Esophagus (tissue), 2 donors: Measurements from ENCODE around the gene BAHD1. TPM values are rescaled to one million over a fixed set of nuclear protein-coding genes. Genes with fewer than 3 reads are reported as not detected.

ENCODE experiments used
- H3K27ac ChIP-seq, 2 donors: one replicate each; pipeline ENCODE4 v1.5.1; 2013; ENCODE audit warnings: low read depth in 2 of 2, mild to moderate bottlenecking in 2 of 2, inconsistent platforms in 1 of 2, low read length in 1 of 2, moderate library complexity in 1 of 2
- H3K27me3 ChIP-seq, 2 donors: one replicate each; pipeline ENCODE4 v1.6.1; 2013; ENCODE audit warnings: low read length in 2 of 2, control low read depth in 1 of 2, mild to moderate bottlenecking in 1 of 2; ENCODE audit not compliant: insufficient read depth in 2 of 2, control insufficient read depth in 1 of 2
- H3K36me3 ChIP-seq, 2 donors: one replicate each; pipeline ENCODE4 v1.6.1; 2013; ENCODE audit warnings: low read length in 1 of 2; ENCODE audit not compliant: control insufficient read depth in 2 of 2, insufficient read depth in 2 of 2
- H3K4me1 ChIP-seq, 2 donors: one replicate each; pipeline ENCODE4 v1.6.1; 2013; ENCODE audit warnings: low read length in 1 of 2; ENCODE audit not compliant: control insufficient read depth in 2 of 2, insufficient read depth in 2 of 2
- H3K4me3 ChIP-seq, 2 donors: one replicate each; pipeline ENCODE4 v1.5.1; 2013; ENCODE audit warnings: low read length in 2 of 2, mild to moderate bottlenecking in 2 of 2, low read depth in 1 of 2, moderate library complexity in 1 of 2
- H3K9me3 ChIP-seq, 2 donors: one replicate each; pipeline ENCODE4 v1.6.1; 2013; ENCODE audit warnings: mild to moderate bottlenecking in 2 of 2, low read depth in 1 of 2, low read length in 1 of 2, moderate library complexity in 1 of 2; ENCODE audit not compliant: control insufficient read depth in 2 of 2, insufficient read depth in 1 of 2
- WGBS, 2 donors: extraction: QIAGEN DNeasy Blood & Tissue Kit; methylation state at CpG; one replicate each; pipeline ENCODE4 v1.1.7; 2013; 5-methylcytosine and 5-hydroxymethylcytosine counted together
- polyA plus RNA-seq, 2 donors: library from polyadenylated mRNA; stranded (reverse); fragments of 200-250 nt; gene quantifications; one replicate each; pipeline ENCODE4 v1.2.3, GENCODE V29; 2013
- donor health status: healthy with polysubstance abuse.
- donor health status: Bipolar disorder and iron deficiency.

The BAHD1 gene
- polyA plus RNA-seq, 2 donors: 6.7 to 8.1 TPM

DNA sequence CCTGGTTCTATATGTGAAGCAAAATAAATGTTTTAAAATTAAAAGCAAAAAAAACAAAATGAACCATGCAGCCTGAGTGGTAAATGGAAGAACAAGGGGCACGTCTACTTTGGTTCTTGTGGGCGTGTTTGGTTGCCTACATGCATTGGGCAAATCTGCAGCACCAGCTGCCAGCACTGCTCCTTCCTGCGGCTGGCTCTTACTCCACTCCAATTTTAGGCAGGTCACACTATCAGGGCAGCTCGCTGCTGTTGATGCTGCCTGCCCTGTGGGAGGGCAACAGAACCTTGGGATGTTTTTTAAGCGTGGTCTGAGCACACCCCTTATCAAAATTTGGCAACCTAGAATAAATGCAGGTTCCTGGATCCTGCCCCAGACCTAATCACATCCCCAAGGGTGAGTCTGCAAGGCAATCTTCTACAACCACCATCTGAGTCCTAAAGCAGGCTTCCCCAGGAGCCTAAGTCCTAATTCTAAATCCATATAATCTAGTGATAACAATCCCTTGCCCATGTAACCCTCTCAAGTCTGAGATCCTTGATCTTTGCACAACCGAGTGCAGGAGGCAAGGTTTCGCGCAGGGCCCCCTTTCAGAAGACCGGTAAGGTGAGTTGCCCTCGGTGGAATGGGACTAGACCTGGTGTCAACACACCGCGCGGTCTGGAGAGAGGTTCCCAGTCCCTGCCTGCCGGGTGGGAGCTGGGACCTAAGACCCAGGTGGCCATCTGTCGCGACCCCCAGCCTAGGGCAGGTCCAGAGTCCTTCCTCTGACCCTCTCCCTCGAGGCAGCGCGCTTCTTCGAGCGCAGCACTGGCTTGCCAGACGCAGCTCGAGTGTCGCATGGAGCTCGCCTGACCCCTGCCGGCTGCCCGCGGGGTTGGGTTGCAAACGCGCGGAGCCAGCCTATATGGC, 19.3 kb upstream of the BAHD1 start:
- WGBS, 2 donors: 9 to 12% methylated on average over 31 of the region's 31 CpGs
- Histone ChIP-seq H3K9me3 (no peaks in the 10 kb centered on the region), H3K27me3 (no peaks in the 10 kb centered on the region), H3K27ac (no peak overlapping the region), H3K36me3 (no peaks in the 10 kb centered on the region), H3K4me1 (peaks cover 0 to 12% of the 10 kb centered on the region in 2 donors), H3K4me3 (no peak overlapping the region)

DNA sequence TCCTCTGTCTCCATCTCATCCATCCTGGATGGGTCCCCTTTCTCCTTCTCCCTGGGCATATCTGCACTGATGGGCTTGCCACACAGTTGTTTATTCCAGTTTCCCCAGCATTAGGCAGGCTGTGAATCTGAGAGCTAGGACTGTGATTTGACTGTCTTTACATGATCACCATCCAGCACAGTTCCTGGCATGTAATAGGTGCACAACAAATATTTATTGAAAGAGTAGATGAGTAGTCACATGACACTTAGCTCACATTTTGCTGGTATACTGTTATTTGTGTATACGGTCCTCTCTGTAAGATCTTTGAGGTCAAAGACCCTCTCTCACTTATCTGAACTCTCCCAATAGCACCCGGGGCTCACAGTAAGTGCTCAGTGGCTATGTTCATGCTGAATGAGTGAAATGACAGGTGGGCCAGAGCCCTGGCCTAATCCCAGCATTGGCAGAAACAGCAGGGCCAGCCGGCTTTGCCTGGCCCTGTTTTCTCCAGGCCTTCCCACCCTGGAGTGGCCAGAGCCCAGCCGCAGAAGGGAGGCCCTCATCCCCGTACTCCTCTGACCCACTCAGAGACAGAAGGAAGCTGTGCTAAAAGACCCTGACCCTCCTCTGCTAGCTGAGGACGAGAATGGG, 16.2 kb upstream of the BAHD1 start:
- WGBS, 2 donors: 85 to 92% methylated on average over 6 of the region's 6 CpGs
- peaks cover 0 to 12% of the 10 kb centered on the region in 2 donors for H3K4me1 ChIP-seq
- H3K27ac ChIP-seq: no peak overlapping the region
- H3K4me3 ChIP-seq: no peak overlapping the region
- no peaks in the 10 kb centered on the region for H3K27me3 ChIP-seq
- no peaks in the 10 kb centered on the region for H3K9me3 ChIP-seq
- no peaks in the 10 kb centered on the region for H3K36me3 ChIP-seq

DNA sequence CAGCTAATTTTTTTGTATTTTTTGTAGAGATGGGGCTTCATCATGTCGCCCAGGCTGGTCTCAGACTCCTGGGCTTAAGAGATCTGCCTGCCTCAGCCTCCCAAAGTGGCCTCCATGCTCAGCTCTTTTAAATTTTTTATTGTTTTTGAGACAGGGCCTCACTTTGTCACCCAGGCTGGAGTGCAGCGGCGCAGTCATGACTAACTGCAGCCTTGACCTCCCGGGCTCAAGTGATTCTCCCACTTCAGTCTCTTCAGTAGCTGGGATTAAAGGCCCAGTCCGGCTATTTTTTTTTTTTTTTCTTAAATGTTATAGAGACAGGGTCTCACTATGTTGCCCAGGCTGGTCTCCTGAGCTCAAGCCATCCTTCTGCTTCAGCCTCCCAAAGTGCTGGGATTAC, 15.1 kb upstream of the BAHD1 start:
- Histone ChIP-seq H3K27ac (no peak overlapping the region), H3K36me3 (no peaks in the 10 kb centered on the region), H3K9me3 (no peaks in the 10 kb centered on the region), H3K4me3 (no peak overlapping the region), H3K27me3 (no peaks in the 10 kb centered on the region), H3K4me1 (peaks cover 0 to 10% of the 10 kb centered on the region in 2 donors)
- WGBS, 2 donors: 94 to 95% methylated on average over 5 of the region's 5 CpGs

DNA sequence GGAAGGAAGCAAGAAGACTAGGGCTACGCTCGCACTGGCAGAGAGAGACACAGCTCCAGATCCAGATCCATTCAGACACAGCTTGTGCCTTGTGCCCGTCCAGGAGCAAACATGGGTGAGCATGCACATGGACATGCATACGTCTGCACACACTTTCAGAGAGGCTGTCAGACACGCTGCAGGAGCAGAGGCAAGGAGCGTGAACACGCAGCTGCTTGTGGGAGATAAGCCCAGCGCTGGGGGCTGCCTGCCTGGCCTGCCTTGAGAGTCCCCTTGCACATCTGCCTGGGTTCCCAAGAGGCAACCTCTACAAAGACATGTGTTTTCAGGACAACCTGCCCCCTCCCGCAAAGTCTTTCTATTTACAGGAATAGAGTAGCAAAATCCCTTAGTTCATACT, 13.6 kb upstream of the BAHD1 start:
- H3K36me3 ChIP-seq: no peaks in the 10 kb centered on the region
- no peaks in the 10 kb centered on the region for H3K27me3 ChIP-seq
- H3K4me1 ChIP-seq: peaks cover 0 to under 1% of the 10 kb centered on the region in 2 donors
- no peaks in the 10 kb centered on the region for H3K9me3 ChIP-seq
- WGBS, 2 donors: 88 to 94% methylated on average over 9 of the region's 9 CpGs
- H3K27ac ChIP-seq: no peak overlapping the region
- no peak overlapping the region for H3K4me3 ChIP-seq

DNA sequence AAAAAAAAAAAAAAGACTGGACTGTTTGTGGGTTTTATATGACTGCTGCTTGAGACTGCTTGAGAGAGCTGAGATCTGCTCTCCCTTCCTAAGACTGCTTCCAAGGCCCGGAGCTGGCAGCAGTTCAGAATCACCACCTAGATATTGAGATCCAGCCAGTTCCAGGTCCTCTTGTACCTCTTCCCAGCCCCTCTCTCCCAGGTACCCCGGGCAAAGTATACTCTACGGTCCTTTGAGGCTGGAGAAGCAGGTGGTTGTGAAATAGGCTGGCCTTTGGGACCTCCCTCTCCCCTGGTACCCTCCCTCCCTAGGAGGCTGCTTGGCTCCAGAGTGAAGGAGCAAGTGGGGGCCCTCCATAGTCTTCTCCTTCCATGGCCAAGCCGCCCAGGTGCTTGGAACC, 12.6 kb upstream of the BAHD1 start:
- Histone ChIP-seq H3K4me1 (peaks cover 0 to 2% of the 10 kb centered on the region in 2 donors), H3K9me3 (no peaks in the 10 kb centered on the region), H3K36me3 (no peaks in the 10 kb centered on the region), H3K27ac (no peak overlapping the region), H3K4me3 (no peak overlapping the region), H3K27me3 (no peaks in the 10 kb centered on the region)
- WGBS, 2 donors: 77 to 88% methylated on average over 4 of the region's 4 CpGs

DNA sequence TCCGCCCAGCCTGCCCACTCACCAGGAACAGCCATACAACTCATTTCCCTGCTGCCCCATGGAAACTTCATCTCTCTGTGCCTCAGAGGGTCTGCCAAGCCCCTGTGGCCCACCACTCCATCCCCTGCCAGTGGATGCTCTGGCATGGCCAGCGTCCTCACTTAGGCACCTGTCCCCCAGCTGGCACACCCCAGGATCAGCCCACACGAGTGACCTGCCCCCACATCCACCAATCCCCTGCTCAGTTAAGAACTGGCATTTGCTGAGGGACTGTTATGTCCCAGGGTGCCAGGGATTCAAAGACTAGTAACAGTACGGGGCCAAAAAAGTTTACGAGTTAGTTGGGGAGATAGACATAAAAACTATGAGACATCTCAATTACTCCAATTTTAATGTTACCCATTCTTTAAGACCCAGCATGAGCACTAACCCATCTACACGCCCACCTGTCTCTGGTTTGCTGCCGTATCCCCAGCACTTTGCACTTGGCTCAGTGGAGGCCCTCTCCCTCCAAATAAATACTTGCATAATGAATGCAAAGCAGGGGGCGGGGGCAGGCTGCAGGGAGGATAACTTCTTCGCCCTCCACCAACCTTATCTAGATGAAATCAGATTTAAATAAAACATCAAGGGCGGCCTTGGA, 11.6 kb upstream of the BAHD1 start:
- H3K9me3 ChIP-seq: no peaks in the 10 kb centered on the region
- 81% methylated on average over 10 of the region's 10 CpGs for WGBS, 2 donors

DNA sequence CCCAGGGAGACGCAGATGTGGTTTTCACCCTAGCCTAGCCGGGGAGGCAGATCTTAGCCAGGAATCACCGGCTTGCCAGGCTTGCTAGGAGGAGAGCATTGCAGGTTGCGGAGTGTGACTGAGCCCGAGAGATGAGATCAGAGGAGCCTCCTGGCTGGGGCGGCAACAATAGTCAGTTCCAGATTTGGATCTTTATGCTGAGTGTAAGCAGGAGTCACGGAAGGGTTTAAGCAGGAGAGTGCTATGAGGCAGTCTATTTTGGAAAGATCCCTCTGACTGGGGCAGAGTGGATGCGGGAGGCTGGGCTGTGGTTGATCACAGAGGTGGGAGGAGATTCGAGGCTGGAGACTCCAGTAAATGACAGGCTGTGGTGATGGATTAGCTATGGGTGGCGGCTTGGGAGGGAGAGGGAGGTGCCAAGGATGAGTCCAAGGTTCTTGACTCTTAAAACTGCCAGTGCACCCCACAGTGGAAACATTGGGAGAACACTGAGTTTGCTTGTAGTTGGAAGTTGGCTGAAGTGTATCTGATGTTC, 10.4 kb upstream of the BAHD1 start:
- Histone ChIP-seq H3K36me3 (no peaks in the 10 kb centered on the region), H3K4me3 (no peak overlapping the region), H3K4me1 (peaks cover 0 to 2% of the 10 kb centered on the region in 2 donors), H3K27ac (peak overlapping the region in 1 of 2 donors; percentile 17), H3K9me3 (no peaks in the 10 kb centered on the region), H3K27me3 (no peaks in the 10 kb centered on the region)
- WGBS, 2 donors: 35 to 44% methylated on average over 10 of the region's 10 CpGs

More for the DNA sequence above, 11.6 kb upstream of the BAHD1 start:
- H3K4me3 ChIP-seq: no peak overlapping the region
- no peaks in the 10 kb centered on the region for H3K27me3 ChIP-seq
- H3K36me3 ChIP-seq: no peaks in the 10 kb centered on the region
- no peak overlapping the region for H3K27ac ChIP-seq
- H3K4me1 ChIP-seq: peaks cover 0 to 2% of the 10 kb centered on the region in 2 donors

DNA sequence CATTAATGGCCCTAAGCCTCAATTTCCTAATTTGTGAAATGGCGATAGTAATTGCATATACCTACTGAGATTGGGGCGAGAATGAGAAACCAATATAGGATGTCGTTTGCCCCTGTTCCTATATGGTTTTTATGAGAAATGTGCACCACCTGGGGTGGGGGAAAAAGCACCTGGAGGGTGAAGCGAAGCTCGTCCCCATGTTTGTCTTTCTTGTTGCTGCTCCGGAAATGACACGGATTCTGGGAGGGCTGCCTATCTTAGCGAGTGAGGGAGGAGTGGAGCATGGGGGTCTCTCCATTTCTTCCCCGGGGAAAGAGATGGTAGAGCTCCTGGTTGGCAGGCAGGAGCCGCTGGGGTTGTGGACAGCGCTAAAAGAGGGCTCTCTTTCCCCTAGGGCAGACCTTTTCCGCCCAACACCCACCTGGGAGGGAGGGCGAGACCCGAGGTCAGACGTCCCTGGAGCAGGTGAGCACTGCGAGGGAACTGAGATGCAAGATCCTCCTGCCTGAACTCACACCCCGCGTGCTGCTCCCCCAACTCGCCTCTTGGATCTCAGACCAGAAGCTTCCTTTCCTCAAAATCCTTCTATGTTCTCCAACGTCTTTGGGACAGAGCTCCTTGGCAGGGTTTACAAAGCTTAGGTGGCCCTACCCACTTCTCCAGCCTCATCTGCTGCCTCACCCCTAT, 5.6 kb upstream of the BAHD1 start:
- peaks cover 2 to 11% of the 10 kb centered on the region in 2 donors for H3K4me1 ChIP-seq
- no peaks in the 10 kb centered on the region for H3K9me3 ChIP-seq
- no peak overlapping the region for H3K27ac ChIP-seq
- H3K4me3 ChIP-seq: no peak overlapping the region
- WGBS, 2 donors: 59 to 66% methylated on average over 20 of the region's 20 CpGs
- no peaks in the 10 kb centered on the region for H3K36me3 ChIP-seq
- peaks cover 4 to 8% of the 10 kb centered on the region in 2 donors for H3K27me3 ChIP-seq

DNA sequence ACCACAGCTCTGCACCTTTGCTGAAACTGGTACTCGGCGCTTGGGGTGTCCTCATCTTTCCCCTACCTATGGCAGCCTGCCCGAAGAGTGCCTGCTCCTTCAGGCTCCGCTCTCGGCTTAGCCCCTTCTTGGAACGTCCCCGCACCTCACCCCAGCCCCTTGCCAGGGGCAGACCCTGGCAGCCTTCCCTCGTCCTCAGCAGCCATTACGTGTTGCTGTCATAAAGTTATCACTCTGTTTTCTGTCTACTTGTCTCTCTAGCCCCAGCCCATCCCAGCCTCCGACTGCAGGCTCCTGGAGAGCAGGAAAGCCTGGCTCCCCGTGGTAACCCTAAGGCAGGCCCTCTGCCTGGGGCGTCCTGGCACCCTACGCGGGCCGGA, 5.1 kb upstream of the BAHD1 start:
- peaks cover 2 to 11% of the 10 kb centered on the region in 2 donors for H3K4me1 ChIP-seq
- 9 to 14% methylated on average over 13 to 15 of the region's 15 CpGs for WGBS, 2 donors
- peaks cover 4 to 8% of the 10 kb centered on the region in 2 donors for H3K27me3 ChIP-seq
- H3K36me3 ChIP-seq: no peaks in the 10 kb centered on the region
- no peak overlapping the region for H3K27ac ChIP-seq
- H3K4me3 ChIP-seq: peak overlapping the region; percentile 4 to 12
- H3K9me3 ChIP-seq: no peaks in the 10 kb centered on the region
